Right lobe of liver (tissue), 4 donors: ENCODE results near the gene MET.

ENCODE experiments used
- POLR2A ChIP-seq: fragments of 450-650 bp; IDR thresholded peaks from one replicate; pipeline ENCODE4 v1.6.1; 2017; ENCODE audit warnings: antibody characterized with exemption, mild to moderate bottlenecking
- TF ChIP-seq, protein P1 (sequence below), 4 donors: fragments of 200-600 bp in 3 of 4; fragments of 450-650 bp in 1 of 4; IDR thresholded peaks; one replicate each; pipeline versions ENCODE4 v1.5.1 to v1.8.0; 2016 to 2022; ENCODE audit warnings: antibody characterized with exemption in 4 of 4, mild to moderate bottlenecking in 2 of 4
- donor health status: DM: no; HTN: no; CAD: no.
- donor health status: DM: no; HTN: no; CAD: no.
- donor health status: DM: no; HTN: yes; CAD: no.

DNA sequence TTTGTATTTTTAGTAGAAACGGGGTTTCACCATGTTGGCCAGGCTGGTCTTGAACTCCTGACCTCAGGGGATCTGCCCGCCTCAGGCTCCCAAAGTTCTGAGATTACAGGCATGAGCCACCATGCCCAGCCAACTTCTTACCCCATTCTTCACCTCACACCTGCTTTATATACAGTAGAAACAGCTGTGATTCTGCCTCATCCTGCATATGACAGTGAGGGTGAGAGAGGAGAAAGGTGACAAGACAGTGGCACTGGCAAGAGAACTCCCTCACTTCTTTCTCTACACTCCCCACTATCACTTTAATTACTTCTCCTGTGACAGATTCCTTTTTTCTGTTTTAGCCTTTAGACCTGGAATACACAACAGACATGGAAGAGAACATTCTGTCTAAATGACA, 128.6 kb downstream of the MET start:
- TF ChIP-seq, protein P1, sequence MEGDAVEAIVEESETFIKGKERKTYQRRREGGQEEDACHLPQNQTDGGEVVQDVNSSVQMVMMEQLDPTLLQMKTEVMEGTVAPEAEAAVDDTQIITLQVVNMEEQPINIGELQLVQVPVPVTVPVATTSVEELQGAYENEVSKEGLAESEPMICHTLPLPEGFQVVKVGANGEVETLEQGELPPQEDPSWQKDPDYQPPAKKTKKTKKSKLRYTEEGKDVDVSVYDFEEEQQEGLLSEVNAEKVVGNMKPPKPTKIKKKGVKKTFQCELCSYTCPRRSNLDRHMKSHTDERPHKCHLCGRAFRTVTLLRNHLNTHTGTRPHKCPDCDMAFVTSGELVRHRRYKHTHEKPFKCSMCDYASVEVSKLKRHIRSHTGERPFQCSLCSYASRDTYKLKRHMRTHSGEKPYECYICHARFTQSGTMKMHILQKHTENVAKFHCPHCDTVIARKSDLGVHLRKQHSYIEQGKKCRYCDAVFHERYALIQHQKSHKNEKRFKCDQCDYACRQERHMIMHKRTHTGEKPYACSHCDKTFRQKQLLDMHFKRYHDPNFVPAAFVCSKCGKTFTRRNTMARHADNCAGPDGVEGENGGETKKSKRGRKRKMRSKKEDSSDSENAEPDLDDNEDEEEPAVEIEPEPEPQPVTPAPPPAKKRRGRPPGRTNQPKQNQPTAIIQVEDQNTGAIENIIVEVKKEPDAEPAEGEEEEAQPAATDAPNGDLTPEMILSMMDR (IDR thresholded peaks at IDR 0.05): no peak
- no peak for TF ChIP-seq POLR2A
